Esophagus mucosa (tissue), 1 donor: ENCODE data around the gene DENND6B. TPM values are rescaled to one million over a fixed set of nuclear protein-coding genes. Genes with fewer than 3 reads are reported as not detected.

Experiments
- ATAC-seq: fragments of 200-7000 bp; cut with Tn5 transposase; one replicate; pipeline ENCODE4 v1.9.1; 2020
- total RNA-seq: library from RNA; stranded (reverse); gene quantifications from one replicate; pipeline ENCODE4 v1.2.4, GENCODE V29; 2023
- donor health status: DM: yes; HTN: yes; CAD: no.

DENND6B gene
- total RNA-seq, 1 donor from 2014 or later = 2.3 TPM

DNA sequence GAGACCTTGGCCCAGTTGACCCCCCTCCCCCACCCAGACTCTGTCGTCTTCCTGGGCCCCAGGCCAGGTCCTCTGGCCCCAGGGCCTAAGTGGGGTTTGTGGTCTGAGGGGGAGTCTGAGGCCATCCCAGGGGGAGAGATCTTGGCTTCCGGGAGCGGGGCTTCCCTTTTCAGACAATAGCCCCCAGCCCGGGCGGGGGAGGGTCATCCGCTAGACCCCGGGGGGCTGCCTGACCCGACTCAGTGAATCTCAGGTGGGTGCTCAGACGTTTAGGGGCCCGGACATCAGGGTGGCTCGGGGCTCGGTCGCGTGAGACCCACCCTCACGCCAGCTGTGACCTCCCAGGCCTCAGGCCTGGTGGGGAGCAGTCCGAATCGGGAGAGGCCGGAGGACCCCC lies 57.2 kb downstream of the DENND6B start:
- ATAC-seq = peak; percentile 0

DNA sequence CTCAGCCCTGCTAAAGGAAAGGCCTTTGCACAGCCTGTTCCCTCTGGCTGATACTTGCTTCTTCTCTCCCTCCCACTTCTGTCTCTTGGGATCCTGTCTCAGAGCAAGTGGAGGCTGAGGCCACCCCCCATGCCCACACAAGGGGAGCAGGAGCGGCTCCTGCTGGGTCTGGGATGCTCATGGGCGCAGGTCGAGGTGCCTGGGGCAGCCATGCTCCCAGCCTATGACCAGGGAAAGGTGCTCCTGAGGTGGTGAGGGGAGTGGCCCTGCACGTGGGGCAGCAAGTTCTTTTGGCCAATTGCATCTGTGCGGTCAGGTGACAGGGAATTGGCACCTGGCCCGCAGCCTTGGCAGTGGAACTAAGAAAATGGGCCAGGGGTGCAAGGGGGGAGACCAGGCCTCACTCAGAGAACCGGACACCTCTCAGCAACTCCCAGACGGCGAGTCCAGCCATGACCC lies 58.1 kb downstream of the DENND6B start:
- peak; percentile 6 for ATAC-seq

DNA sequence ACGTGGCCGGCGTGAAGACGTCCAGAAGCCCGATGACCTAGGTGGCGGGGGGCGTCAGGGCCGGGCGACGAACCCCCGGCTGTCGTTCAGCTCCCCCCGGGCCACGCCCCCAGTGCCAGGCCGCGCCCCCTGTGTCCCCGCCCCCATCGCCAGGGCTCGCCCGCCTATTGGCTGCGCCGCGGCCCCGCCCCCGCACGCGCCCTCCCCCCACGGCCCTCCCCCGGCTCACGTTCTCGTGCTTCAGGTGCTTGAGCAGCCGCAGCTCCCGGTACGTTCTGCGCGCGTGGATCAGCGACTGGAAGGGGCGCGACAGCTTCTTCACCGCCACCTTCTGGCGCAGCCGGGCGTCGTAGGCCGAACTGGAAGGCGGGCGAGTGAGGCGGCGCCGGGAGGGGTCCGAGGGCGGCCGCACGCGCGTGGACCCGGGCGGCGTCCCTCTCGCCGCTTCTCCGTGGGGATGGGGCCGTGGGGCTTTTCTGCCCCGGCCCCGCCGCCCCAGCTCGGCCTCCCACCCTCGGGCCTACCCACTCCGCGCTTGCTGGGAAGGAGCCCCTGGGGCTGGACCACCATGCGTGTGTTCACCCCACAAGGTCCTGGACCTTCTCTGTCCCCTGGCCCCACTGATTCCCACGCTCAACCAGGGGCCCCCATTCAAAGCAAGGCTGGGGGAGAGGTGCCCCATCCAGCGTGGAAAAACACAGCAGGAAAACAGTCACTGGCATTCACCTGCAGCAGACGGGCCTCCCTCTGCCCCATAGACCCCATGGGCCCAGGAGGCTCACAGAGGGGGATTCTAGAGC lies 59.0 kb downstream of the DENND6B start:
- peak; percentile 39 for ATAC-seq

DNA sequence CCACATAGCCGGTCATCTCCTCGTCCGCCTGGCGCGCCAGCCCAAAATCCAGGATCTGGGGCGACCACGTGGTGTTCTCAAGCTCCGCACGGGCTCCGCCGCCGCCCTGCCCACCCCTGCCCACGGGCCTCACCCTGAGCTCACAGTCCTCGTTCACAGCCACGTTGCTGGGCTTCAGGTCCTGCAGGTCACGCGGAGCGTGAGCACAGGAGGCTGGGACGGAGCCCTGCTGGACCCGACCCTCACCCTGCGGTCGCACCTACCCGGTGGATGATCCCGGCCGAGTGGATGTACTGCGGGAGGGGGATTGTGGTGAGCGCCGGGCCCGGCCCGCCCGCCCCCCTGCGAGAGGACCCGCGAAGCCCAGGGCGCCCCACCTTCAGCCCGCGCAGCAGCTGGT lies 59.8 kb downstream of the DENND6B start:
- ATAC-seq = no peak

DNA sequence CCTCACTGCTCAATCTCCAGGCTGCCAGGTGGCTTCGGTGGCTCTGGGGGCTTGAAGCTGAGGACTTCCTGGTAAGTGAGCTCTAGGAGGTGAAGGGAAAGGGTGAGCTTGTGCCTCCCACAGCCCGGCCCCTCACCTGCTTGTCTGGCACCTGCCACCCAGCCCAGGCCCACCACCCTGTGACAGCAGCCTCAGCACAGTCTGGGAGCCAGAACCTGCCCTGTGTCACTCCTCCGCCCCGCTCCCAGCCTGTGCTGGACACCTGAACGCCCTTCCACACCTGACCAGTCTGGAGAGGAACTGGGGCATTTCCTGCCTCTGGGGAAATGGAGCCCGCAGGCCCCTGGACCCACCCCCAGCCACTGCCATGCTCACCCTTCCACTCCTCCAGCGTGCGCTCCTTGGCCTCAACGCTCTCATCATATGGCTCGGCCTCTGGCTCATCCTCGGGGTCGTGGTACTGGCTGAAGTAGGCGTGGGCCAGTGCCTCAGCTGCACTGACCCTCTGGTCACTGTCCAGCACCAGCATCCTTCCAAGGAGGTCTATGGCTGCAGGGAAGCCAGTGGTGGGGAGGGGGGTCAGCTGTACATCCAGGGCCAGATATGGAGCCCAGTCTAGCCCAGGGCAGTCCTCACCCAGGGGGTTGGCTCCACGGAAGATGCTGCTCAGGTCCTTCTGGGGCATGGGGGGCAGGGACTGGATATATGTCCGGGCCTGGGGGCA lies 61.7 kb downstream of the DENND6B start:
- ATAC-seq = no peak

DNA sequence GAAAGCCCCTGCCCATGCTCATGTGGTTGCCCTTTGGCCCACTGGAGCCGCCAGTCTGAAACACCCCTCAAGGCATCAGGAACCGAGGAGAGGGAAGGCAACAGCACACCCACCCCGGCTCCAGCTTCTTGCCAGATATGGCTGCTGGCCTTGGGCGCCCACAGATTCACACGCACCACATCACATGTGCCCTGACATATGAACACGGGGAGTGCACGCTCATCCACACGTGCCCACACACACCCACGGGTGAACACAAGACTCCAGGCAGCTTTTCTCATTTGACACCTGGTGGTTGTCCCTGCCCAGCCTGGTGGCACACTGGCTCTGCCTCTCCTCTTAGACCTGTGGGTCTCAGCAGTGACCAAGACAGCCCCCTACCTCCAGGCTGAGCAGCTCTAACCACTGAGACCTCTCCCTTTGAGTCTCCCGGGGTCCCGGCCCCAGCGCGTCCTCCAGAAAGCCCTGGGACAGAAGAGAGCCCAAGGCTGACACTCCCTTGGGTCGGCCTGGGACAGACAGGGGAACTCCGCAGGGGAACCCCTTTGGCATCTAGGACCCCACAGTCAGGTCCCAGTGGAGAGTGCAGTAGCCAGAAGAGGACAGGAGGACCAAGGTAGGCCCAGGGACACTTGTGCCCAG lies 62.6 kb downstream of the DENND6B start:
- ATAC-seq = no peak

DNA sequence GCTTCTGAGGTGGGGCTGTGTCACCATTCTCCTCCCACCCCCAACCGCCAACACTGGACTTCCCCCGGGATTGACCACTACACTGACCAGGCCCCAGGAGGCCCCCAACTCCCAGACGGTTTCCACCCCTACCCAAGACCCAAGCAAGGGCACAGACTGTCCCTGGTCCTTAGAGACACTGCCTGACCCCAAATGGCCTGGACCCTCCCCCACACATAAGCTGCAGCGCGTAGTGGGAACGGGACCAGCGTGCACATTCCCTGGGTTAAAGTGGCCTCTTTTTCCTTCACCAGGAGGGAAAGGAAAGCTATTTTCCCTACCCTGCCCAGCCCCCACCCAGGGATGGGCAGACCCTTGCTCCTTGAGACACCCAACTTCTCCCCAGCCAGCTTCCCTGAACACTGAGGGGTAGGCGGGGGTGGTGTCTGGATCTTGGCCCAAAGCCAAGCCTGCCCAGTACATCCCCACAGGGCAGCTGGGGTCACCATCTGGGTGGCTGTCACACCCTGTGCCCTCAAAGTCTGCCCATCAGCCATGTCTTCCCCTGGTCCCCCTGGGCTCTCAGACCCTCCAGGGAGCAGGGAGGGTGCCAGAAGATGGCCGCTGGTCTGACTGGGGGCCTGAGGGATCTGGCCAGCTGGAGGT lies 63.7 kb downstream of the DENND6B start:
- ATAC-seq = no peak

DNA sequence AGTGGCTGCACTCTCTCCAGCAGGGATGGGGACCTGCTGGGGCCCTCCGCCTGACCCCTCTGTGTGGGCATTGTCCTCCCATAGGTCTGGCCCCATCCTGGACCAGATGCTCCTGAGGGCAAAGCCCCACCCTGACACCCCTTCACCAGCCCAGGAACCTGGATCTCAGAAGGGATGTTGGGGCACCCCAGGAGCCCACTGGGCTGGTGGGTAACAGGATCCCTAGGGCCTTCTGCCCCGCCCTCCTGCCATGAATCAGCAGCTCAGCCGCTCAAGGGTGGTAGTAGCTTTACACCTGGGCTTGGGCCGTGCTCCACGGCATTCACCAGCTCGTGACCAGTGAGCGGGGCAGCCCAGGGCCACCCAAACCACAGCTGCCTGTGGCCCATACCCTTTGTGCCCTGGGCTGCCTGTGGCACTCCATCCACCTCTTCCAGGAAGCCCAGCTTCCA lies 64.3 kb downstream of the DENND6B start:
- peak; percentile 21 for ATAC-seq

DNA sequence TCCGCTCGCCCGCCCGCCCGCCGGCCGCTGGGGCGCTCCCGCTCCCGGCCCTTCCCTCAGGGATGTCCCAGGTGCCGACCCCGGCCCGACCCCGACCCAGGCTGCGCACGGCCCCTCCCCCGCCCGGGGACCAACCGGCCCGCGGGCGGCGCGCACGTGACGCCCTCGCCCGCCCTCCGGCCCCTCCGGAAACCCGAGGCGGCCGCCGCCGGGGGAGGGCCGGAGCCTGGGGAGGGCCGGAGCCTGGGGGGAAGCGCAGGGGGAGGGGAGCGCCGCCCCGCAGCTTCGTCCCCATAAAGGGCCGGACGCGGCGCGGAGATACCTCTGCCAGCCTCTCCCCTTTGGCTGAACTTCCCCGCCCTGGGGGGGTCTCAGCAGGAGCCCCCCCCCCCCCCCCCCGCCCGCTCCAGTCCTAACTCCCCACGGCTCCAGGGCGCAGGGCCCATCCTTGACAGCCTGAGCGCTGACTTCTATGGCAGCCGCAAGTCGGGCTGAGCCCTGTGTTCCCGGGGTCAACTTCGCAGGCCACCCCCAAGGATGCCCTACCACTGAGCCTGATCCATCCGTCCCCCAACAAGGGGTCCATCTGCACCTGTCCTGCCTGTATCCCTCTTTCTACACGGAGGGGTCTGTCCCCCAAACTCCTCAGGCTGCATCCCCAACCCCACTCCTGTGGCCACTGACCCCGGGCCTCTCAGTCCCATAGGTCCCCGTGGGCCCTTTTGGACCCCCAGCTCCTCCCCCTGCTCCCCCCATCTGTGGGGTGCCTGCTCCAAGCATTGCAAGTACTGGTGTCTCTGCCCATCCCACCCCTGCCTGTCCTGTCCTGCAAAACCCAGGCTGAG lies 65.0 kb downstream of the DENND6B start, which contains the start of gene MAPK12:
TSS of gene MAPK12 (minus strand) at position 69 of the 845 bp plus-strand sequence. CDS start 174 bp downstream, outside the sequence.
- no peak for ATAC-seq

DNA sequence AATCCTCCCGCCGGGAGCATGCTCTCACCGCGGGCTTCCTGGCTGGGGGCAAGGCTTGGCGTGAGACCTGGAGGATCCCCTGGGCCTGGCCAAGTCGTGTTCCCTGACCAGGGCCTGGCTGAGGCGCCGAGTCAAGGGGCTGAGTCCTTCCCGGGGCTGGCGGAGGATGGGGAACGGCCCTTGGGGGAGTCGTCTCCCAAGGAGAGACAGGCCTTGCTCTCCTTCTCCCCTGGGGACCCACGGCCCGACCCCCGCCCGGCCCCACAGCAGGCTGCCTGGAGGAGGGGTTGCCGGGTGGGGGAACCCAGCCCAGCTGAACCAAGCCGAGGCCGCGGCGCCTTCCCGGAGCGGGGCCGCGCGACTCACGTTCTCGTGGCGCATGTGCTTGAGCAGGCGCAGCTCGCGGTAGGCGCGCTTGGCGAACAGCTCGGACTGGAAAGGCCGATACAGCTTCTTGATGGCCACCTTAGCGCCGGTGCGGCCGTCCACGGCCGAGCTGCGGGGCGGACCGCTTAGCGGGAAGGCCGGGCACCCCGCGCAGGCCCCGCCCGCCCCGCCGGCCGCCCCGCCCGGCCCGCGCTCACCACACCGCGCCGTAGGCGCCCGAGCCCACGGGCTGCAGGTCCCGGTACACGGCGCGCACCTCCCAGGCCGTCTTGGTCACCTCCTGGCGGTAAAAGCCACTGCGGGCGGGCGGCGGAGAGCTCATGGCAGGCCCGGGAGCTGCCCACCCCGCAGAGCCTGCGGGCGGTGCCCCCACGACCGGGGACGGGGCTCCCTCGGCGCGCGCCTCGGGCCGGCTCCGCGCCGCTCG lies 65.8 kb downstream of the DENND6B start:
- ATAC-seq = peak; percentile 4

DNA sequence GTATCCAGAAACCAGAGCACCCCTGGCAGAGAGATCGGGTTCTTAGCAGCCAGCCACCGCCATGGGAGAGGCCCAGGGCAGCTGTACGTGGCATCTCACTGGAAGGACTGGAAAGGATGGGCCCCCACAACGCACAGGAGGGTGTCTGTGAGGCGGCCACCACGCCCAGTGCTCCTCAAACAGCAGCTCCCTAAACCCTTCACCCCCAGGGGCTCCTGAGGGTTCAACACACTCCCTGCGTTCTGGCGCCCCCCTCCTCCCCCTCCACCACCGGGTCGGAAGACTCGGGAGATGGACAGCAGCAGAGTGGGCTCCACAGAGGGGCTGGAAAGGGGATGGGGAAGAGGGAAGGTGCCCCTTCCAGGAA lies 66.4 kb downstream of the DENND6B start:
- no peak for ATAC-seq

DNA sequence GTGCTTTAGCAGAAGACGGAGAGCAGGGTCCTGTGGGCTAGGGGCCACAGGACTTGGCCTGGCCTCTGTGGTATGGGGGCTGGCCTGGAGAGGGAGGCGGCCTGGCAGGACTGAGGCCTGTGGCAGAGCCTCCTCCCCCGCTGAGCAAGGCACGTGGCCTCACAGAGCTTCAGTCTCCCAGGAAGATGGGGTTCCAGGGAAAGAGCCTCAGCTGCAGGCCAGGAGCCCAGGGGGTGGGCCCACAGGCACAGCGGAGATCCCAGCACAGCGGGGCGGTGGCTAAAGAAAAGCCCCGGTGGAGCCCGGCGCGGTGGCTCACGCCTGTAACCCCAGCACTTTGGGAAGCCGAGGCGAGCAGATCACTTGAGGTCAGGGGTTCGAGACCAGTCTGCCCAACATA lies 67.5 kb downstream of the DENND6B start:
- no peak for ATAC-seq

Other genes starting within 250 kb of the DENND6B start
- gene MLC1, start 241.6 kb downstream of the DENND6B start, total RNA-seq = not detected
- gene MOV10L1, start 237.0 kb downstream of the DENND6B start, total RNA-seq = 0.12 TPM
- gene PANX2, start 156.3 kb downstream of the DENND6B start, total RNA-seq = 0.92 TPM
- gene TRABD, start 141.1 kb downstream of the DENND6B start, total RNA-seq = 32.6 TPM
- 13.3 TPM for gene SELENOO, start 126.0 kb downstream of the DENND6B start, total RNA-seq
- 14.8 TPM for gene TUBGCP6, start 82.0 kb downstream of the DENND6B start, total RNA-seq
- gene HDAC10, start 75.7 kb downstream of the DENND6B start, total RNA-seq = 17.7 TPM
- gene MAPK12, start 65.3 kb downstream of the DENND6B start, total RNA-seq = 2.6 TPM
- 5.8 TPM for gene MAPK11, start 56.6 kb downstream of the DENND6B start, total RNA-seq
- gene PLXNB2, start 19.4 kb downstream of the DENND6B start, total RNA-seq = 148 TPM
- gene PPP6R2, start 16.3 kb upstream of the DENND6B start, total RNA-seq = 29.3 TPM
- gene SBF1, start 148.0 kb upstream of the DENND6B start, total RNA-seq = 55.0 TPM
- gene ADM2, start 154.5 kb upstream of the DENND6B start, total RNA-seq = 11.7 TPM
- not detected for gene MIOX, start 159.8 kb upstream of the DENND6B start, total RNA-seq
- gene LMF2, start 180.7 kb upstream of the DENND6B start, total RNA-seq = 43.7 TPM
- 37.1 TPM for gene NCAPH2, start 181.2 kb upstream of the DENND6B start, total RNA-seq
- 1.2 TPM for gene SCO2, start 198.6 kb upstream of the DENND6B start, total RNA-seq
- gene TYMP, start 203.0 kb upstream of the DENND6B start, total RNA-seq = 86.0 TPM
- gene KLHDC7B, start 218.9 kb upstream of the DENND6B start, total RNA-seq = 0.20 TPM
- gene SYCE3, start 235.9 kb upstream of the DENND6B start, total RNA-seq = not detected